HG02798 (cell line): ENCODE measurements around the gene ANKRD37.

ENCODE experiments used
- ATAC-seq: cut with Tn5 transposase; IDR thresholded peaks from one replicate; pipeline ENCODE4 v1.9.1; 2021; ENCODE audit warnings: mild to moderate bottlenecking; ENCODE audit not compliant: unreplicated experiment, poor library complexity

ANKRD37 gene

GRCh38 chr4:185411849-185412248 lies 15.2 kb downstream of the ANKRD37 start:
- ATAC-seq = no peak

- no peak for ATAC-seq
These were observed 15.8 kb downstream of the ANKRD37 start for GRCh38 chr4:185412412-185412811.

GRCh38 chr4:185416955-185417354 lies 20.3 kb downstream of the ANKRD37 start:
- no peak for ATAC-seq

GRCh38 chr4:185421366-185422124 lies 24.9 kb downstream of the ANKRD37 start:
- ATAC-seq = no peak

GRCh38 chr4:185424905-185425646 lies 28.4 kb downstream of the ANKRD37 start:
- no peak for ATAC-seq

- ATAC-seq = peak; percentile 94
These were observed 29.2 kb downstream of the ANKRD37 start, which contains the start of gene UFSP2 for GRCh38 chr4:185425647-185426352. UFSP2 (minus strand) TSS chr4:185425964; CDS start chr4:185425868, 96 bp downstream.

GRCh38 chr4:185426960-185427688 lies 30.5 kb downstream of the ANKRD37 start:
- ATAC-seq = no peak

- no peak for ATAC-seq
These were observed 33.0 kb downstream of the ANKRD37 start for GRCh38 chr4:185429660-185430059.

GRCh38 chr4:185435466-185435865 lies 38.8 kb downstream of the ANKRD37 start:
- ATAC-seq = no peak

- ATAC-seq = no peak
These were observed 41.2 kb downstream of the ANKRD37 start for GRCh38 chr4:185437809-185438208.

GRCh38 chr4:185441479-185441878 lies 44.8 kb downstream of the ANKRD37 start:
- ATAC-seq = no peak

GRCh38 chr4:185445209-185445608 lies 48.6 kb downstream of the ANKRD37 start:
- ATAC-seq = no peak
